GOT3 (cell line): Measurements from ENCODE around the gene ADAM17.
"Not testable (repeated sequence)": the region's sequence is repeated elsewhere in the genome, so short reads cannot be mapped to it uniquely, and the experiment has no call there.

Experiments used
- DNase-seq: peaks from one replicate; lab custom pipeline; 2025; ENCODE audit warnings: mixed read lengths; lab: John Stamatoyannopoulos, UW

The ADAM17 gene

GRCh38 chr2:9555297-9556120 is at the start of gene ADAM17:
TSS of gene ADAM17 (minus strand) at chr2:9555830. CDS start at chr2:9555605, 225 bp downstream.
- DNase-seq: peak; percentile 90

GRCh38 chr2:9602412-9602811 is 46.8 kb upstream of the ADAM17 start:
- DNase-seq: no peak

- DNase-seq: no peak
Observed at GRCh38 chr2:9601397-9601796, 45.8 kb upstream of the ADAM17 start.

- DNase-seq: no peak
Observed at GRCh38 chr2:9599430-9599829, 43.8 kb upstream of the ADAM17 start.

GRCh38 chr2:9596621-9597311 is 41.1 kb upstream of the ADAM17 start:
- DNase-seq: no peak

- DNase-seq: no peak
Observed at GRCh38 chr2:9595746-9596145, 40.1 kb upstream of the ADAM17 start.

GRCh38 chr2:9595256-9595655 is 39.6 kb upstream of the ADAM17 start:
- DNase-seq: not testable (repeated sequence)

GRCh38 chr2:9594366-9595054 is 38.9 kb upstream of the ADAM17 start:
- DNase-seq: no peak

- DNase-seq: no peak
Observed at GRCh38 chr2:9593925-9594324, 38.3 kb upstream of the ADAM17 start.

GRCh38 chr2:9592699-9593098 is 37.1 kb upstream of the ADAM17 start:
- DNase-seq: no peak

GRCh38 chr2:9590641-9591040 is 35.0 kb upstream of the ADAM17 start:
- no peak for DNase-seq

GRCh38 chr2:9586465-9586864 is 30.8 kb upstream of the ADAM17 start:
- no peak for DNase-seq

GRCh38 chr2:9585486-9585885 is 29.9 kb upstream of the ADAM17 start:
- DNase-seq: no peak

- not testable (repeated sequence) for DNase-seq
Observed at GRCh38 chr2:9584902-9585301, 29.3 kb upstream of the ADAM17 start.

GRCh38 chr2:9582624-9583023 is 27.0 kb upstream of the ADAM17 start:
- no peak for DNase-seq

- DNase-seq: no peak
Observed at GRCh38 chr2:9578467-9579235, 23.0 kb upstream of the ADAM17 start.

GRCh38 chr2:9574331-9574730 is 18.7 kb upstream of the ADAM17 start:
- DNase-seq: no peak

GRCh38 chr2:9573840-9574239 is 18.2 kb upstream of the ADAM17 start:
- no peak for DNase-seq

GRCh38 chr2:9573013-9573720 is 17.5 kb upstream of the ADAM17 start:
- no peak for DNase-seq

GRCh38 chr2:9570182-9571060 is 14.8 kb upstream of the ADAM17 start:
- DNase-seq: no peak
